ENCODE measurements around the gene DNASE1L1. TPM values are rescaled to one million over a fixed set of nuclear protein-coding genes. Genes with fewer than 3 reads are reported as not detected.

Gene DNASE1L1
- total and polyA plus RNA-seq, 2 of the 13 experiments (the other 11 are each of a cell fraction or from before 2014, with no cell fraction given), result 4.7 to 12.3 TPM

GRCh38 chrX:154443479-154443910 is 34.4 kb upstream of the DNASE1L1 start:
- Histone ChIP-seq H3K4me1 (ENCODE audit: insufficient read depth, low read length) (peaks cover 13% of the 10 kb centered on the region), H3K9me3 (ENCODE audit: low read length) (no peaks in the 10 kb centered on the region), H3K9ac (ENCODE audit: insufficient read depth, low read depth, low read length) (no peak overlapping the region), H3K27me3 (ENCODE audit: control insufficient read depth in 1 of 2, insufficient read depth in 2 of 2, low read length in 2 of 2) (no peaks in the 10 kb centered on the region), H3K4me2 (ENCODE audit: low read depth, low read length) (peak overlapping the region; percentile 27; the same call in 1 of the 2 replicates), H3K36me3 (replicated peaks in 1 of 2; ENCODE audit: control insufficient read depth in 1 of 2, insufficient read depth in 2 of 2, low read length in 2 of 2) (peaks cover 0 to 2% of the 10 kb centered on the region in 2 experiments; a peak in 2 of 5 replicates), H3K79me2 (ENCODE audit: insufficient read depth, low read length) (peaks cover 7% of the 10 kb centered on the region), H2AFZ (ENCODE audit: low read length) (no peak overlapping the region), H4K20me1 (ENCODE audit: insufficient read depth, low read length) (no peaks in the 10 kb centered on the region), H3K4me3 (replicated peaks in 1 of 3; ENCODE audit: insufficient read depth in 1 of 3, low read depth in 2 of 3, low read length in 3 of 3) (peak overlapping the region in 1 of 3 experiments; percentile 37; a peak in 1 of 6 replicates), H3K27ac (ENCODE audit: extremely low read length, insufficient read depth, low read length) (no peak overlapping the region)
- ChIA-PET POLR2A (interaction anchor here (0.6 kb wide), 1 partner anchor 80 kb away, joined by 4 read pairs; no protein-coding TSS in a partner anchor), CTCF (ENCODE audit: low intra/inter-chr PET ratio, low total read pairs) (no interaction called here)
- WGBS (ENCODE audit: low lambda C conversion rate), result 87% methylated on average over 7 of the region's 10 CpGs
- FAIRE-seq (no peak), ATAC-seq (no peak), DNase-seq (ENCODE audit: low spot score) (no peak)
- BruUV-seq (replicated peaks), result no TSS peak
- in situ Hi-C loops (cut with HindIII; ENCODE audit: extremely low pct_ligation_motif_present, low pct_unique_long_range_greater_than_20kb), result no loop called here
- TF ChIP-seq ZNF432 (CRISPR knock-in tag; IDR thresholded peaks at IDR 0.05; ENCODE audit: borderline replicate concordance), result no peak
- peak; percentile 47 for TF ChIP-seq AGO2 (optimal IDR thresholded peaks at IDR 0.05; ENCODE audit: low read depth, low read length)
- TF ChIP-seq ZSCAN25 (CRISPR knock-in tag; IDR thresholded peaks at IDR 0.05), result 0 out of 2 replicates have a peak, but pooled peaks have one; percentile 29
- intact Hi-C loops (cut with micrococcal nuclease; ENCODE audit: unreplicated experiment), result no loop called here

GRCh38 chrX:154441984-154442707 is 33.1 kb upstream of the DNASE1L1 start:
- Histone ChIP-seq H3K79me2 (ENCODE audit: insufficient read depth, low read length) (peaks cover 16% of the 10 kb centered on the region), H3K27me3 (ENCODE audit: control insufficient read depth in 1 of 2, insufficient read depth in 2 of 2, low read length in 2 of 2) (no peaks in the 10 kb centered on the region), H3K36me3 (replicated peaks in 1 of 2; ENCODE audit: control insufficient read depth in 1 of 2, insufficient read depth in 2 of 2, low read length in 2 of 2) (peaks cover 0 to 2% of the 10 kb centered on the region in 2 experiments; a peak in 2 of 5 replicates), H3K9ac (ENCODE audit: insufficient read depth, low read depth, low read length) (no peak overlapping the region), H2AFZ (ENCODE audit: low read length) (no peak overlapping the region), H3K4me1 (ENCODE audit: insufficient read depth, low read length) (peaks cover 19% of the 10 kb centered on the region), H3K27ac (ENCODE audit: extremely low read length, insufficient read depth, low read length) (no peak overlapping the region), H3K4me2 (ENCODE audit: low read depth, low read length) (no peak overlapping the region), H4K20me1 (ENCODE audit: insufficient read depth, low read length) (no peaks in the 10 kb centered on the region), H3K4me3 (replicated peaks in 1 of 3; ENCODE audit: insufficient read depth in 1 of 3, low read depth in 2 of 3, low read length in 3 of 3) (no peak overlapping the region), H3K9me3 (ENCODE audit: low read length) (no peaks in the 10 kb centered on the region)
- in situ Hi-C loops (cut with HindIII; ENCODE audit: extremely low pct_ligation_motif_present, low pct_unique_long_range_greater_than_20kb), result no loop called here
- ATAC-seq (no peak), DNase-seq (ENCODE audit: low spot score) (no peak), FAIRE-seq (no peak)
- TSS peak; percentile 36 for BruUV-seq (replicated peaks)
- intact Hi-C loops (cut with micrococcal nuclease; ENCODE audit: unreplicated experiment), result no loop called here
- POLR2A ChIA-PET, result no interaction called here
- WGBS (ENCODE audit: low lambda C conversion rate), result no CpG with 5 or more reads among the region's 21 CpGs
- CTCF ChIA-PET (ENCODE audit: low intra/inter-chr PET ratio, low total read pairs), result no interaction called here
- TF ChIP-seq PLRG1 (conservative IDR thresholded peaks at IDR 0.05) (no peak), ZNF142 (CRISPR knock-in tag; IDR thresholded peaks at IDR 0.05) (no peak), KLF9 (CRISPR knock-in tag; IDR thresholded peaks at IDR 0.05; ENCODE audit: low read depth) (no peak), PLSCR1 (CRISPR knock-in tag; IDR thresholded peaks at IDR 0.05; ENCODE audit: borderline replicate concordance) (no peak), ZBTB39 (CRISPR knock-in tag; IDR thresholded peaks at IDR 0.05) (no peak)

Data from HepG2 (cell line).